SU-DHL-6 (cell line): Measurements from ENCODE around the gene BIRC3.

Source experiments
- CTCF ChIP-seq: fragments of 200-600 bp; sonication (generic); IDR thresholded peaks from one replicate; pipeline ENCODE4 v1.5.1; 2017; ENCODE audit warnings: antibody characterized with exemption, mild to moderate bottlenecking, low read length, moderate library complexity; ENCODE audit not compliant: insufficient read depth, poor library complexity, severe bottlenecking
- EZH2phosphoT487 ChIP-seq: fragments of 200-600 bp; sonication (generic), shearing (Covaris generic); conservative IDR thresholded peaks from 2 replicates; pipeline ENCODE4 v1.6.1; 2018; ENCODE audit warnings: mild to moderate bottlenecking, antibody characterized with exemption, low read length, moderate library complexity, mixed read lengths

DNA sequence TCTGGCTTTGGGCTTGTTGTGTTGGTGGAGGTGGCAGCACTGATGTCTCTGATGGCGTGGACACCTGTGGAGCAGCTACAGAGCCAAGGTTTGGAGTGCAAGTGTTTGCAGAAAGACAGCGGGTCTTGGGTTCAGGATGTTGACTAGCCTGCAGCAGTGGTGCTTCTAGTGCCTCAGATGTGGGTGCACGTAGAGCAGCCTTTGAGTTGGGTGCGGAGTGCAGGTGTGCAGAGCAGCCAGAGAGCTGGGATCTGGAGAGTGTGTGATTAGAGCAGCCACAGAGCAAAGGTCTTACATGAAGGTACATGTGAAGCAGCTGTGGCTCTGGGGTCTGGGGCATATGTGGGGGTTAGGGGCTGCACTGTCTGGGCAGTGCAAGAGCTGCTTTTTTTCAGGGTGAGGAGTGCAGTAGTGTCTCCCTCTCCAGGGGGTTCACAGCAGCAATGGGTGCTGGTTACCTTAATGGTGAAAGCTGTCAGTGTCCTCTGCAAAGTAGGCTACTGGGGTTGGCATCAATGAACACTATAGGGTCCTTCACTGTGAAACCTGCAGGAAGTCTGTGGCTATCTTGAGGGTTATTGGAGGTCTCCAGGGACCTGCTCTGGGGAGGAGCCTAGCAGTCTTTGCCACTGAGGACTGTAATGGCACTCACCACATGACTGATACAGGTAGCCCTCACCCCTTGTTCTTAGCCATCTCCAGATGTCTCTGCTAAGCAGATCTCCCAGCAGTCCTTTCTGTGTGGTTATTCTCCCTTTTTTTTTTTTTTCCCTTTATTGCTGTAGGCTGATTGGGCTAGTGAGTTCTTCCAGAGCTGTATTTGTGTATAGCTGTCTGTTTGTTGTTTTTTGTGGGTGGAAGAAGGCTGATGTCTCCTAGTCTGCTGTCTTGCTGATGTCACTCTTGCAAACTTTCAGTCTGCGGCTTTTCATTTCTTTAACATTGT is 44.1 kb downstream of the BIRC3 start:
- TF ChIP-seq CTCF = no peak
- no peak for TF ChIP-seq EZH2phosphoT487
